GM23248 (cell line): ENCODE data around the gene AHSA1.

ENCODE experiments used
- EZH2 ChIP-seq: fragments of 200-600 bp; sonication (generic); IDR thresholded peaks from 2 replicates; pipeline ENCODE4 v1.6.1; 2018; ENCODE audit warnings: antibody characterized with exemption, mild to moderate bottlenecking; ENCODE audit not compliant: insufficient read depth, poor library complexity, severe bottlenecking
- EZH2phosphoT487 ChIP-seq: fragments of 200-600 bp; sonication (generic); IDR thresholded peaks from 2 replicates; pipeline ENCODE4 v1.6.1; 2018; ENCODE audit warnings: antibody characterized with exemption, moderate library complexity, mild to moderate bottlenecking, low read depth; ENCODE audit not compliant: insufficient read depth

DNA sequence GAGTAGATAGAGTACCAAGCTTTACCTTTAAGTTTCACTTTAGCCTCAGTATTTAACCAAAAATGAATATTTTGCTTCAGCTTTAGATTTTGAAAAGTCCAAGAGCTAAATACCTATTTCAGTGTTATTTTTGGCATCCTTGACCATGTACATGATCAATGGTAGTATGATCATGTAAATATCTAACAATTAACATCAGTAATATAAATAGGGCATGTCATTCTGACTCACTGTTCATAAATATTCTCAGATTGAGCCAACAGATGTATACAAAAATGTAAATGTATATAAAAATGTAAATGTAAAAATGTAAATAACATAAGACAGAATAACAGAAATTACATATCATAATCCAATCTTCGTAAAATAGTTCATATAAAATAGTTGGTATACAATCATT lies 19.3 kb upstream of the AHSA1 start:
- TF ChIP-seq EZH2phosphoT487: no peak
- TF ChIP-seq EZH2: no peak
